ENCODE measurements around the gene IL22RA1.

The IL22RA1 gene

GRCh38 chr1:24121406-24121805, 21.5 kb downstream of the IL22RA1 start:
- Histone ChIP-seq H3K27ac (no peak overlapping the region), H3K4me1 (ENCODE audit: low read depth, poor library complexity, severe bottlenecking) (no peaks in the 10 kb centered on the region), H3K4me3 (IDR thresholded peaks at IDR 0.05; ENCODE audit: insufficient read depth, low read depth, low read length) (no peak overlapping the region), H3K4me2 (no peak overlapping the region), H2AFZ (ENCODE audit: low read depth) (no peak overlapping the region), H3K79me2 (ENCODE audit: insufficient read depth, low read depth) (no peaks in the 10 kb centered on the region), H3K27me3 (ENCODE audit: insufficient read depth, low read depth) (no peaks in the 10 kb centered on the region), H3K36me3 (ENCODE audit: insufficient read depth) (no peaks in the 10 kb centered on the region), H3K9ac (no peak overlapping the region), H4K20me1 (ENCODE audit: insufficient read depth) (no peaks in the 10 kb centered on the region)
- no peak for TF ChIP-seq CTCF (conservative IDR thresholded peaks at IDR 0.05; ENCODE audit: low read depth, low read length)

- H3K9ac ChIP-seq, result no peak overlapping the region
- no peak overlapping the region for H2AFZ ChIP-seq (ENCODE audit: low read depth)
- H3K27ac ChIP-seq, result no peak overlapping the region
- no peaks in the 10 kb centered on the region for H3K27me3 ChIP-seq (ENCODE audit: insufficient read depth, low read depth)
- H4K20me1 ChIP-seq (ENCODE audit: insufficient read depth), result no peaks in the 10 kb centered on the region
- no peaks in the 10 kb centered on the region for H3K36me3 ChIP-seq (ENCODE audit: insufficient read depth)
- no peak for TF ChIP-seq CTCF (conservative IDR thresholded peaks at IDR 0.05; ENCODE audit: low read depth, low read length)
- no peak overlapping the region for H3K4me2 ChIP-seq
- H3K4me3 ChIP-seq (IDR thresholded peaks at IDR 0.05; ENCODE audit: insufficient read depth, low read depth, low read length), result no peak overlapping the region
- no peaks in the 10 kb centered on the region for H3K4me1 ChIP-seq (ENCODE audit: low read depth, poor library complexity, severe bottlenecking)
- H3K79me2 ChIP-seq (ENCODE audit: insufficient read depth, low read depth), result no peaks in the 10 kb centered on the region
Measured at GRCh38 chr1:24120965-24121364, 22.0 kb downstream of the IL22RA1 start.

- no peak overlapping the region for H3K4me2 ChIP-seq
- H3K9ac ChIP-seq, result no peak overlapping the region
- no peak for TF ChIP-seq CTCF (conservative IDR thresholded peaks at IDR 0.05; ENCODE audit: low read depth, low read length)
- H3K27ac ChIP-seq, result no peak overlapping the region
- H3K4me1 ChIP-seq (ENCODE audit: low read depth, poor library complexity, severe bottlenecking), result no peaks in the 10 kb centered on the region
- no peaks in the 10 kb centered on the region for H4K20me1 ChIP-seq (ENCODE audit: insufficient read depth)
- no peak overlapping the region for H3K4me3 ChIP-seq (IDR thresholded peaks at IDR 0.05; ENCODE audit: insufficient read depth, low read depth, low read length)
- no peaks in the 10 kb centered on the region for H3K79me2 ChIP-seq (ENCODE audit: insufficient read depth, low read depth)
- no peaks in the 10 kb centered on the region for H3K27me3 ChIP-seq (ENCODE audit: insufficient read depth, low read depth)
- H3K36me3 ChIP-seq (ENCODE audit: insufficient read depth), result no peaks in the 10 kb centered on the region
- no peak overlapping the region for H2AFZ ChIP-seq (ENCODE audit: low read depth)
Measured at GRCh38 chr1:24119859-24120756, 22.8 kb downstream of the IL22RA1 start.

- H3K4me3 ChIP-seq (IDR thresholded peaks at IDR 0.05; ENCODE audit: insufficient read depth, low read depth, low read length), result no peak overlapping the region
- H3K27me3 ChIP-seq (ENCODE audit: insufficient read depth, low read depth), result no peaks in the 10 kb centered on the region
- H4K20me1 ChIP-seq (ENCODE audit: insufficient read depth), result no peaks in the 10 kb centered on the region
- H3K36me3 ChIP-seq (ENCODE audit: insufficient read depth), result no peaks in the 10 kb centered on the region
- no peaks in the 10 kb centered on the region for H3K4me1 ChIP-seq (ENCODE audit: low read depth, poor library complexity, severe bottlenecking)
- no peak overlapping the region for H2AFZ ChIP-seq (ENCODE audit: low read depth)
- H3K79me2 ChIP-seq (ENCODE audit: insufficient read depth, low read depth), result no peaks in the 10 kb centered on the region
- TF ChIP-seq CTCF (conservative IDR thresholded peaks at IDR 0.05; ENCODE audit: low read depth, low read length), result no peak
- no peak overlapping the region for H3K4me2 ChIP-seq
- H3K27ac ChIP-seq, result no peak overlapping the region
- no peak overlapping the region for H3K9ac ChIP-seq
Measured at GRCh38 chr1:24119489-24119858, 23.5 kb downstream of the IL22RA1 start.

Measured in KMS-11 (cell line).